HG03103 (cell line): Measurements from ENCODE around the gene EMC1.
"Not testable (repeated sequence)": the region's sequence is repeated elsewhere in the genome, so short reads cannot be mapped to it uniquely, and the experiment has no call there.

Source experiments
- ATAC-seq: cut with Tn5 transposase; IDR thresholded peaks from one replicate; pipeline ENCODE4 v1.9.1; 2021; ENCODE audit warnings: low read depth; ENCODE audit not compliant: unreplicated experiment

EMC1 gene

DNA sequence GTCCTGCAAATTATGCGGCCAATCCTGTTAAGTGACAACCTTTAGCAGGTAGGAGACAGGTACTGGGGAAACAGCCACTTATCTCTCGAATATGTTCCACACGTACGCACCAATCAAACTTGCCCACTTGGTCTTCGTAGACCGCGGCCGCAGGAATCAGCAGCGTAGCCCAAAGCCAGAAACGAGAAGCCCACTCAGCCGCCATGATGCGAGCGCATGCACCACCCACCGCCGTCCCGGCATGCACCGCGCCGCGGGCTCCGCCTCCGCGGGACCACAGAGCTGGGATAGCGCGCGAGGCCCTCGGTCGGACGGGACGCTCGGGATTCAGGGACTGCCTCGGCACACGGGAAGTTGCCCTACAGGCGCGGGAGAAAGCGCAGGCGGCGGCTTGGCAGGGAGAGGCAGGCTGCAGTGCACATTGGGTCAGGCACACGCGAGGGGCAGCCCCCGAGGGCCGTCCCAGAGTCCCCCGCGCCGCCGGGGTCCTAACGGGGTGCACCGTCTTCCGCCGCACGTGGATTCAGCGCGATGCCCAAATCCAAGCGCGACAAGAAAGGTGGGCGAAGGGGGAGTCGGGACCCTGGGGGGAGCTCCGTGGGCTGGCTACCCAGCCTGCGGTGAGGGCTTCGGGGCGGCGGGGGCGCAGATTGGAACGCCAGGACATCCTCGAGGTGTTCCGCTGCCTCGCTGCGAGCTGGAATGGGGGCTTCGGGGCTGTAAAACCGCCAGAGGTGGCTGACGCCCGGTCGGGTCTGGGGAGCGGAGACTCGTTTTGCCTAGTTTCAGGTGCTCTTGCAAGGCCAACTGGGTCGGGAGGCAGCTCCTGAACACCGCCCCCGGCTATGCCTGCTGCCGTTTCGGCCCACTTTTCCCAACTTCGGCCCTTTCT is at the start of gene EMC1, which contains the start of gene MRTO4:
EMC1 (minus strand) TSS at position 220 of the 892 bp plus-strand sequence; CDS start at position 205, 15 bp downstream.
MRTO4 (plus strand) TSS at position 501 of the 892 bp plus-strand sequence; CDS start at position 532, 31 bp downstream.
- ATAC-seq, result peak; percentile 72

DNA sequence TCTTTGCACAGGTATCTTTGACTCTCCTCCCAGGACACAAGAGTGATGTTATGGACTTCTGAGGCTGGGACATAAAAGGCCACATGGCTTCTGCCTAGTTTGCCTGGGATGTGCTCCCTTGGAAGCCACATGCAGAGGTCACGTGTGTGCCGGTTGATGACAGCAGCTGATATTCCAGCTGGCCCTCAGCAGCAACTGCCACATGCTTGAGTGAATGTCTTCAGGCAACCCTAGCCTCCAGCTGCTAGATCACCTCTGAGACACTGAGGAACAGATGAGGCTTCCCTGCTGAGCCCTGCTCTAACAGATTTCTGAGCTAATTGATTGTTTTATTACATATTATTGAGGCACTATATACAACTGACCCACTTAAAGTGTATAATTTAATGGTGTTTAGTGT is 48.9 kb upstream of the EMC1 start:
- ATAC-seq, result no peak

DNA sequence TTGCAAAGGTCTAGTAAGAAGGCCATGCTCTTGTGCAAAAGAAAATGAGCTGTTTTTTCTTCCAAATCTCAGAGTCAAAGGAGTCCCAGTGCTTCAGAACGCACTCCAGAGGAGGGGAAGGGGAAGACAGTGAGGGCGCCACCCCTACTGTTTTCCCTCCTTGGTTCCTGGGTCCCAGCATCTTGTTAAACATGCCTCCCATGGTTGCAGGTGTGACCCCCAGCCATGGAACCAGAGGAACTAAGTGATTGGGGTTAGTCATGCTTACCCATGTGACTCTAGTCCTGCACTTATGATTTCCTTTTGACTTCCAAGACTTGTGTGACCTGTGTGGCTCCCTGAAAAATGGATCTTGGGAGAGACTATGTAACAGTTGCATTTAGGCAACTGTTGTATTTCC is 43.3 kb upstream of the EMC1 start:
- no peak for ATAC-seq

- no peak for ATAC-seq
Measured at GRCh38 chr1:19289244-19289643, 37.9 kb upstream of the EMC1 start.

DNA sequence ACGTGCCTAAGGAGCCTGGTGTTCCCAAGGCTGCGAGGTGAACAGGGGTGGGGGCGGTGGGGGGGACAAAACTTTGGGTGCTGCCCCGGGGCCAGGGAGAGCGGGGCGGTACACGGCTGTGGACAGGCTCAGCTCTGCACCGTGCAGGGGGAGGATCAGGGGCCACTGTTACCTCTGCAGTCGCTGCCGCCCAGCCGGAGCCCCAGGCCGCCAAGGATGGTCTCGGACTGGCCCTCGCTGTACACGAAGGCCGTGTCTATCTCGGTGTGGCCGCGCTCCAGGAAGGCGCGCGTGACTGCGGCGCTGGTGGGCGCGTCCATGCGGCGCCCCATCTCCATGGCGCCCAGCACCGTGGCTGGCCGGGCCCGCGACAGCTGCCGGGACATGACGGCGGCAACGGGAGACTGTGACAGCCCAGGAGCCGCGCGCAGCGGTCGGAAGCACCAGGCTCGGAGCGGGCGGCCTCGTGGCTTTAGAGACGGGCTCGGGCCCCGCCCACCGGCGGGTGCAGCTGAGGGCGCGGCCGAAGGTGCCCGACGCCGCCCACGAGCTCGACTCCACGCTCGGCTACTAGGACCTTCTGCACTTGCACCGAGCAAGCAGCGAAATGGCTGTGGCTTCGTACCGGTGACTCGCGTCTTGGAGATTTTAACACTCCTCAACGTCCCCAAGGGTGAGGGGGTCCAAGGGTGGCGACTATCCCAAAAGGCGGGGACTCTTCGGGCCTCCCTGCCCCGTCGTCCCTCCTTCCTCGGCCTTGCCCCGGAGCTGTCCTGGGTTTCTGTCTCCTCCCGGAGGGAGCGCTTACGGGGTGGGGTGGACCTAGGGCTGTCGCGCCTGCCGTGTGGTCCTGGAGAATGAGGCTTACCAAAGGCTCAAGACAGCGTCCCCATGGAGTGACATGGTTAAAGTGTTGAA is 37.3 kb upstream of the EMC1 start, which contains the start of gene AKR7A3:
AKR7A3 (minus strand) TSS at position 447 of the 918 bp plus-strand sequence; CDS start at position 386, 61 bp downstream.
- not testable (repeated sequence) for ATAC-seq

DNA sequence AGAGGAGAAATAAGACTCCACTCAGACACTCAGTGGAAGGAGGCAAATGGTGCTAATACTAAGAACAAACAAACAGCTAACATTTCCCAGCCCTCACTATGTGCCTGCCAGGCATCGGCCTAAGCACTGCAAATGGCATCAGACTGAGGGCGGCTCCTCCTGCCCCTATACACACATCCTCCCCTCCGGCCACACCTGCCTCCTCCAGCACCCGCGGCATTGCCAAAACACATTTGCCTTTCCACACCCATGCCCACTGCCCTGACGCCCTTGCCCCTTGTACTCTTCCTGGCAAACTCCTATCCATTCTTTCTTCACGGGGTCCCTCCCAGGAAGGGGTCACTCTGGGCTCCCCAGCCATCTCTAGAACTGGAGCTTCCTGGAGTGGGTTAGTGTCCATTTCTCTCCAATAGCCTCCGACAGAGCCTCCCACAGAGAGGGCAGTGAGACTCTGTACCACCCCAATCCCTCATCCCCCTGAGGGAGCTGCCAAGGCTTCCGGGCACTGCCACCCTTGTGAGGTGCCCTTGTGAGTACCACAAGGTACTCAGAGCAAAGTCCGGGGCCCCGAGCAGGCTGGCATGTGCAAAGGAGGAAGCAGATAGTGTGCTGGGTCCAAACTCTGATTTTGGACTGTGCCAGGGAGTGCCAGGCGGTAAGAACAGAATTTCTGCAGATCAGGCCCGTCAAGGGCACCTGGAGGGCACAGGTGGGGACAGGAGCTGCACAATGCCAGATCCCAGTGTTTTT is 36.3 kb upstream of the EMC1 start:
- ATAC-seq, result no peak

GRCh38 chr1:19285807-19286206 is 34.5 kb upstream of the EMC1 start:
- not testable (repeated sequence) for ATAC-seq

DNA sequence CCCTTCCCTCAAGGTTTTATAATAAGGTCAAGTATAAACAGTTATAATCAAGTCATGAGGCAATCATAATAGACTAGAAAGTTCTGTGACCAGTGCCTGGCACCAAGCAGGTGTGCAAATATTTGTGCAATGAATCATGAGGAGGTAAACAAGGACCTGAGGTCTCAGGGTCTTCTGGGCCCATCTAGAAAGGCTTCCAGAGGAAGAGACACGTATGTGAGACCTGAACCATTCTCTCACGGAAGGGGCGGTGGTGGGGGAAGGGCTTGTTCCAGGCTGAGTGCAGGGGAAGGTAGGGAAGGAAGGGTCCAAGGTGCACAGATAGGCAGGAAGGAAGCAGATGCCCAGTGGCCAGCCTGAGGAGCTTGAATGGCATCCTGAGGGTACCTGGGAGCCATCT is 34.0 kb upstream of the EMC1 start:
- ATAC-seq, result not testable (repeated sequence)

- no peak for ATAC-seq
Measured at GRCh38 chr1:19284881-19285280, 33.6 kb upstream of the EMC1 start.

GRCh38 chr1:19283891-19284290 is 32.6 kb upstream of the EMC1 start:
- ATAC-seq, result no peak

DNA sequence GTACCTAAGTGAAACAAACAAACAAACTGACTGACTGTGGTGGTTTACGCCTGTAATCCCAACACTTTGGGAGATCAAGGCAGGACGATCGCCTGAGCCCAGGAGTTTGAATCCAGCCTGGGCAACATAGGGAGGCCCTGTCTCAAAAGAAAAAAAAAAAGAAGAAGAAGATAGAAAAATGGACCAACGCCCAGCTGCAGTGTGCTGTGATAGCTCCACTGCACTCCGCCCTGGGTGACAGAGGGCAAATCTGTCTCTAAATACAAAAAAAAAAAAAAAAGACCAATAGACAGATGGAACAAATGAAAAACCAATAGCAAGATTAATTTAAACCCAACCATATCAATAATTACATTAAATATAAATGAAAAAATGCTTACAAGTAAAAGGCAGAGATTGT is 23.3 kb upstream of the EMC1 start:
- ATAC-seq, result no peak

DNA sequence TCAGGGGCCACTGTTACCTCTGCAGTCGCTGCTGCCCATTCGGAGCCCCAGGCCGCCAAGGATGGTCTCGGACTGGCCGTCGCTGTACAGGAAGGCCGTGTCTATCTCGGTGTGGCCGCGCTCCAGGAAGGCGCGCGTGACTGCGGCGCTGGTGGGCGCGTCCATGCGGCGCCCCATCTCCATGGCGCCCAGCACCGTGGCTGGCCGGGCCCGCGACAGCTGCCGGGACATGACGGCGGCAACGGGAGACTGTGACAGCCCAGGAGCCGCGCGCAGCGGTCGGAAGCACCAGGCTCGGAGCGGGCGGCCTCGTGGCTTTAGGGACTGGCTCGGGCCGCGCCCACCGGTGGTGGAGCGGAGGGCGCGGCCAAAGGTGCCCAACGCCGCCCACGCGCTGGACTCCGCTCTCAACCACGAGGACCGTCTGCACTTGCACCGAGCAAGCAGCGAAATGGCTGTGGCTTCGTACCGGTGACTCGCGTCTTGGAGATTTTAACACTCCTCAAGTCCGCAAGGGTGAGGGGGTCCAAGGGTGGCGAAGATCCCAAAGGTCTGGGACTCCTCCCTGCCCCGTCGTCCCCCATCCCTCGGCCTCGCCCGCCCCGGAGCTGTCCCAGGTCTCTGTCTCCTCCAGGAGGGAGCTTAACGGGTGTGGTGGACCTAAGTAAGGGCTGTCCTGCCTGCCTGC is 22.7 kb upstream of the EMC1 start:
- not testable (repeated sequence) for ATAC-seq

DNA sequence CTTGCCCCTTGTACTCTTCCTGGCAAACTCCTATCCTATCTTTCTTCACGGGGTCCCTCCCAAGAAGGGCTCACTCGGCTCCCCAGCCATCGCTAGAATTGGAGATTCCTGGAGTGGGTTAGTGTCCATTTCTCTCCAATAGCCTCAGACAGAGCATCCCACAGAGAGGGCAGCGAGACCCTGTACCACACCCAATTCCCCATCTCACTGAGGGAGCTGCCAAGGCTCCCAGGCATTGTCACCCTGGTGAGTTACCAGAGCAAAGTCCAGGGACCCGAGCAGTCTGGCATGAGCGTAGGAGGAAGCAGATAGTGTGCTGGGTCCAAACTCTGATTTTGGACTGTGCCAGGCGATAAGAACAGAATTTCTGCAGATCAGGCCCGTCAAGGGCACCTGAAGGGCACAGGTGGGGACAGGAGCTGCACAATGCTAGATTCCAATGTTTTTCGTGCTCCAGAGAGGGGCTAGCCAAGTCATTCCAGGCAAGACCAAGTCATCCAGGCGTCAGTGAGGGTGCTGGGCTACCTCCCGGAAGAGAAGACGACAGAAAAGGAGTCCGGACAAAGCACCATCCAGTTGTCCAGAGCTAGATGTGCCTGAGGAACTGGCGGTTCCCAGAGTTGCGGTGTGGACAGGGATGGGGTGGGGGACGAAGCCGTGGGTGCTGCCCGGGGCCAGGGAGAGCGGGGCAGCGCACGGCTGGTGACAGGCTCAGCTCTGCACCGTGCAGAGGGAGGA is 22.0 kb upstream of the EMC1 start:
- ATAC-seq, result no peak

DNA sequence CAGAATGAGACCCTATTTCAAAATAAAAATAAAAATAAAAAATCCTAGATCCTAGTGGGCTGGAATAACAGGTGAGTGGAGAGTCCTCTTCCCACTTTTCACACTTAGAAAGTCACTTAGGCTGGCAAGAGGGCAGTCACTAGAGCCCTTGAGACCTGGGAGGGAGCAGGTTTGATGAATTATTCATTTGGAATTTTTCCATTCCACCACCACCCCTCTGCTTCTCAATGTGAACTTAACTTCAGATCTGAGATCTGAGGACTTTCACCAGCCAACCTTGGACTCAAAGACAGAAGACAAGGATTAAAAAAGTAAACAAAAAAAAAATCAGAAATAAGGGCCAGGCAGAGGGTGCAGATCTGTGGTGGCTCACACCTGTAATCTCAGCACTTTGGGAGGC is 20.7 kb upstream of the EMC1 start:
- ATAC-seq, result no peak

GRCh38 chr1:19270343-19270730 is 19.0 kb upstream of the EMC1 start:
- not testable (repeated sequence) for ATAC-seq

DNA sequence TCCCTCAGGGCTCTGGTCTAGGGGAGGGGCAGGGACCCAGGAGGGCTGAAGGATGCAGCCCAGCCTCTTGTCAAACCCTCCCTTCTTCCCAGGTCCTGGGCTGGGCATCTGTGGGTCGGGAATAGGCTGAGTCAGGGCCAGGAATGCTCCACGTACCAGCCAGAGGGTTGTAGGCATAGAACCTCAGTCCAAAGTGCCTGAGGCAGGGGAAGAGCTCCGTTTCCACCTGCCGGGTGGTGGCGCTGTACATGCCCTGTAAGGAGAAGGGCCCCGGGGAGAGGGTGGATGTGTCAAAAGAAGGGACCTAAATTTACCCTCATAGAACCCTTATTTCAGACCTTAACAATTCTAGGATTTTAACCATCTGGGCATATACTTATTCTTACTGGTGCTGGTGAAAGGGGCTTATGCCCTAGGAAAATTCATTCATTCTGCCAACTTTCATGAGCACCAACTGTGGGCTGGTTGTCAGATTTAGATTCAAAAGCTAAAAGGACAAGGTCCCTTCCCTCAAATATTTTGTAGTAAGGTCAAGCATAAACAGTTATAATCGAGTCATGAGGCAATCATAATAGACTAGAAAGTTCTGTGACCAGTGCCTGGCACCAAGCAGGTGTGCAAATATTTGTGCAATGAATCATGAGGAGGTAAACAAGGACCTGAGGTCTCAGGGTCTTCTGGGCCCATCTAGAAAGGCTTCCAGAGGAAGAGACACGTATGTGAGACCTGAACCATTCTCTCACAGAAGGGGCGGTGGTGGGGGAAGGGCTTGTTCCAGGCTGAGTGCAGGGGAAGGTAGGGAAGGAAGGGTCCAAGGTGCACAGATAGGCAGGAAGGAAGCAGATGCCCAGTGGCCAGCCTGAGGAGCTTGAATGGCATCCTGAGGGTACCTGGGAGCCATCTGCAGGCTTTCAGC is 18.4 kb upstream of the EMC1 start:
- ATAC-seq, result not testable (repeated sequence)

- ATAC-seq, result no peak
Measured at GRCh38 chr1:19268445-19268844, 17.1 kb upstream of the EMC1 start.

GRCh38 chr1:19262744-19263143 is 11.4 kb upstream of the EMC1 start:
- no peak for ATAC-seq
